ENCODE measurements around the gene HEATR3.

HEATR3 gene

GRCh38 chr16:50025537-50025931 lies 40.2 kb upstream of the HEATR3 start:
- TF ChIP-seq, protein P1, sequence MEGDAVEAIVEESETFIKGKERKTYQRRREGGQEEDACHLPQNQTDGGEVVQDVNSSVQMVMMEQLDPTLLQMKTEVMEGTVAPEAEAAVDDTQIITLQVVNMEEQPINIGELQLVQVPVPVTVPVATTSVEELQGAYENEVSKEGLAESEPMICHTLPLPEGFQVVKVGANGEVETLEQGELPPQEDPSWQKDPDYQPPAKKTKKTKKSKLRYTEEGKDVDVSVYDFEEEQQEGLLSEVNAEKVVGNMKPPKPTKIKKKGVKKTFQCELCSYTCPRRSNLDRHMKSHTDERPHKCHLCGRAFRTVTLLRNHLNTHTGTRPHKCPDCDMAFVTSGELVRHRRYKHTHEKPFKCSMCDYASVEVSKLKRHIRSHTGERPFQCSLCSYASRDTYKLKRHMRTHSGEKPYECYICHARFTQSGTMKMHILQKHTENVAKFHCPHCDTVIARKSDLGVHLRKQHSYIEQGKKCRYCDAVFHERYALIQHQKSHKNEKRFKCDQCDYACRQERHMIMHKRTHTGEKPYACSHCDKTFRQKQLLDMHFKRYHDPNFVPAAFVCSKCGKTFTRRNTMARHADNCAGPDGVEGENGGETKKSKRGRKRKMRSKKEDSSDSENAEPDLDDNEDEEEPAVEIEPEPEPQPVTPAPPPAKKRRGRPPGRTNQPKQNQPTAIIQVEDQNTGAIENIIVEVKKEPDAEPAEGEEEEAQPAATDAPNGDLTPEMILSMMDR (IDR thresholded peaks at IDR 0.05; ENCODE audit: low read depth, low read length), result no peak
- H3K4me3 ChIP-seq (replicated peaks in 1 of 2; ENCODE audit: low read depth in 2 of 2, low read length in 2 of 2), result peak overlapping the region; percentile 80 to 96
- peak; percentile 12 to 13 for DNase-seq (ENCODE audit: low read depth in 2 of 2)

GRCh38 chr16:50027829-50028228 lies 37.9 kb upstream of the HEATR3 start:
- H3K4me3 ChIP-seq (replicated peaks in 1 of 2; ENCODE audit: low read depth in 2 of 2, low read length in 2 of 2), result no peak overlapping the region
- TF ChIP-seq, protein P1 (IDR thresholded peaks at IDR 0.05; ENCODE audit: low read depth, low read length), result no peak
- no peak for DNase-seq (ENCODE audit: low read depth in 2 of 2)

DNA sequence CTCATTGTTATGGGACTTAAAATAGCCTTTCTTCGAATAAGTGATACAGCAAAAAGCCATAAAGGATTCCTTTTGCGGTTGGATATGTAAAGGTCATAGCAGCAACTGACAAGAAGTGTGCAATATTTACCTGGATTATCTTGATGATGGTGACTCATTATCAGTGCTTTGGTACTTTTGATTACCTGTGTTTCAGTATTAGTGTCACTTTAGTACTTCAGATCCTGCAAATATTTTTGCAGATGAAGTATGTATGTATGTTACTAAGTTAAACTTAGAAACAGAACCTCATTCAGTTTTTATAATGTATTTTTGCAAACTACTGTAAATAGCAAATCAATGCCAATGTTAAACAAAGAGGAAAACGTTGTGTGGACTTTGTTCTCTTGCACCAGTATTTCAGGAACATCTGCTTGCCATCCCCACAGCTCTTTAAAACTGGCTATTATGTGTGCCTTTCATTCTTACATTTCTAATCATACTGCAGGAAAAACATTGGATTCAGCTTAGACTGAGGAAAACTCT lies 30.2 kb upstream of the HEATR3 start:
- TF ChIP-seq, protein P1 (IDR thresholded peaks at IDR 0.05; ENCODE audit: low read depth, low read length), result no peak
- no peak for DNase-seq (ENCODE audit: low read depth in 2 of 2)
- H3K4me3 ChIP-seq (replicated peaks in 1 of 2; ENCODE audit: low read depth in 2 of 2, low read length in 2 of 2), result no peak overlapping the region

GRCh38 chr16:50036426-50036825 lies 29.3 kb upstream of the HEATR3 start:
- H3K4me3 ChIP-seq (replicated peaks in 1 of 2; ENCODE audit: low read depth in 2 of 2, low read length in 2 of 2), result no peak overlapping the region
- no peak for DNase-seq (ENCODE audit: low read depth in 2 of 2)
- TF ChIP-seq, protein P1 (IDR thresholded peaks at IDR 0.05; ENCODE audit: low read depth, low read length), result no peak

DNA sequence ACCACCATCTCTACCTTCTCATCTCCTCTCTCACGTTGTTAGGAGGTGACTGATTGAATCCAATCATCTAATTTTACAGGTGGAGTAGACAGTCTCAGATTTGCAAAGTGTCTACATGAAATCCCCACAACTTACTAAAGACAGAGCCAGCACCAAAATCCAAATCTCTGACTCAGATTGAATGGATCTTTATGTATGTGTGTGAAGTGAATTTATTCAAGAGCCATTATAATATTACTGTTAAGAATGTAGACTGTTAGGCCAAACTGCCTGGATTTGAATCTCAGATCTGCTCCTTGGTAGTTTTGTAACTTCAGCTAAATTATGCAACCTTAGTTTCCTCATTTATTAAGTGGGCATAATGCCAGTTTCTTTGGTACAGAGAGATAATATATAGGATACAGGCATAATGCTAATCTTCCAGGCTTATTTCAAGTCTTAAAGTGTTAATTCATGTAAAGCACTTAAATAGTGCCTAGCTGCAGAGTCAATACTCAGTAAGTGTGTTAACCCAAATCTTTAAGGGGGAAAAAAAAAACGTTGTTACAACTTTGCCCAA lies 28.0 kb upstream of the HEATR3 start:
- TF ChIP-seq, protein P1 (IDR thresholded peaks at IDR 0.05; ENCODE audit: low read depth, low read length), result no peak
- DNase-seq (ENCODE audit: low read depth in 2 of 2), result peak; percentile 30 to 57
- no peak overlapping the region for H3K4me3 ChIP-seq (replicated peaks in 1 of 2; ENCODE audit: low read depth in 2 of 2, low read length in 2 of 2)

DNA sequence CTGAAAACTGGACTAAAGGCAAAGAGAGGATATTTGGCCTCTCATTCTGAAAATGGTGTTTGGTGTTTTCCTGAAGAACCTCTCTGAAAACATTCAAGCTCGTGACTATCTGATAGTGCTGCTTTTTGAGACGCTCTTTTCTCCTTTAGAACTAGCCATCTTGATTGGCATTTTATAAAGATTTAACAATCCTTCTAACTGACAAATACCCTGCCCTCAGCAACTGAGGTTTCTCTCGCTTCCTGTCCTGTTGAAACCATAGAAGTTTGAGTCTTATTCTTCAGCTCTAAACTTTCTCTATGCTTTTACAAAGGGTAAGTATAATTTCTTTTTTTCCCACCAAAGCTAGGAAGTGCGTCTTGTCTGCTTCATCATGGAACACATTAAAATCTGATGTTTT lies 27.5 kb upstream of the HEATR3 start:
- no peak for DNase-seq (ENCODE audit: low read depth in 2 of 2)
- H3K4me3 ChIP-seq (replicated peaks in 1 of 2; ENCODE audit: low read depth in 2 of 2, low read length in 2 of 2), result no peak overlapping the region
- TF ChIP-seq, protein P1 (IDR thresholded peaks at IDR 0.05; ENCODE audit: low read depth, low read length), result no peak

Data from cardiac fibroblast (primary cell).